Tibial artery (tissue), 4 donors: Measurements from ENCODE around the gene MYO5B.
A peak's percentile ranks its signal among the peaks of the same experiment; 100 is the strongest.

Experiments used
- DNase-seq, 2 donors: peaks; one replicate each; pipeline ENCODE4 v3.0.0-alpha.2; 2019
- H3K27ac ChIP-seq, 2 donors: fragments of 200-600 bp; sonication (generic) in 1 of 2; 1 replicate in 1 of 2; 2 replicates in 1 of 2; pipeline ENCODE4 v1.5.1; 2018 to 2019; ENCODE audit warnings: mild to moderate bottlenecking in 1 of 2
- H3K27me3 ChIP-seq, 2 donors: fragments of 200-600 bp; sonication (generic) in 1 of 2; one replicate each; pipeline versions ENCODE4 v1.5.1 to v1.6.0; 2016 to 2019
- H3K36me3 ChIP-seq, 3 donors: fragments of 200-600 bp; sonication (generic) in 2 of 3; one replicate each; pipeline ENCODE4 v1.5.1; 2016 to 2019; ENCODE audit warnings: mild to moderate bottlenecking in 2 of 3
- H3K4me1 ChIP-seq, 4 donors: fragments of 200-600 bp; sonication (generic) in 2 of 4; 1 replicate in 3 of 4; 2 replicates in 1 of 4; pipeline ENCODE4 v1.5.1; 2016 to 2019
- H3K4me3 ChIP-seq, 2 donors: fragments of 200-600 bp; sonication (generic) in 1 of 2; 1 replicate in 1 of 2; 2 replicates in 1 of 2; pipeline ENCODE4 v1.5.1; 2018 to 2019; ENCODE audit warnings: mild to moderate bottlenecking in 2 of 2
- H3K9me3 ChIP-seq, 3 donors: fragments of 200-600 bp; sonication (generic) in 1 of 3; one replicate each; pipeline ENCODE4 v1.5.1; 2016 to 2019
- intact Hi-C: fragments of 100-400 bp; cut with DNase I; formaldehyde crosslinking; loops from one replicate; pipeline ENCODE4 v1.15.0; 2023; ENCODE audit warnings: low total_unique reads
- TF ChIP-seq, protein P1 (sequence below), 2 experiments: fragments of 200-600 bp in 1 of 2; fragments of 450-650 bp in 1 of 2; IDR thresholded peaks; one replicate each; pipeline ENCODE4 v1.5.1; 2017 to 2019; ENCODE audit warnings: antibody characterized with exemption in 2 of 2, mild to moderate bottlenecking in 1 of 2, moderate library complexity in 1 of 2

MYO5B gene

GRCh38 chr18:49901862-49902340 lies 293.0 kb downstream of the MYO5B start:
- no peak overlapping the region for H3K27ac ChIP-seq
- H3K4me1 ChIP-seq, result no peaks in the 10 kb centered on the region
- no peaks in the 10 kb centered on the region for H3K27me3 ChIP-seq
- H3K9me3 ChIP-seq, result no peaks in the 10 kb centered on the region
- intact Hi-C loops, result no loop called here
- no peak overlapping the region for H3K4me3 ChIP-seq
- TF ChIP-seq, protein P1, sequence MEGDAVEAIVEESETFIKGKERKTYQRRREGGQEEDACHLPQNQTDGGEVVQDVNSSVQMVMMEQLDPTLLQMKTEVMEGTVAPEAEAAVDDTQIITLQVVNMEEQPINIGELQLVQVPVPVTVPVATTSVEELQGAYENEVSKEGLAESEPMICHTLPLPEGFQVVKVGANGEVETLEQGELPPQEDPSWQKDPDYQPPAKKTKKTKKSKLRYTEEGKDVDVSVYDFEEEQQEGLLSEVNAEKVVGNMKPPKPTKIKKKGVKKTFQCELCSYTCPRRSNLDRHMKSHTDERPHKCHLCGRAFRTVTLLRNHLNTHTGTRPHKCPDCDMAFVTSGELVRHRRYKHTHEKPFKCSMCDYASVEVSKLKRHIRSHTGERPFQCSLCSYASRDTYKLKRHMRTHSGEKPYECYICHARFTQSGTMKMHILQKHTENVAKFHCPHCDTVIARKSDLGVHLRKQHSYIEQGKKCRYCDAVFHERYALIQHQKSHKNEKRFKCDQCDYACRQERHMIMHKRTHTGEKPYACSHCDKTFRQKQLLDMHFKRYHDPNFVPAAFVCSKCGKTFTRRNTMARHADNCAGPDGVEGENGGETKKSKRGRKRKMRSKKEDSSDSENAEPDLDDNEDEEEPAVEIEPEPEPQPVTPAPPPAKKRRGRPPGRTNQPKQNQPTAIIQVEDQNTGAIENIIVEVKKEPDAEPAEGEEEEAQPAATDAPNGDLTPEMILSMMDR (IDR thresholded peaks at IDR 0.05), result no peak
- peaks cover 0 to 27% (median 0%) of the 10 kb centered on the region in 3 donors for H3K36me3 ChIP-seq
- no peak for DNase-seq

DNA sequence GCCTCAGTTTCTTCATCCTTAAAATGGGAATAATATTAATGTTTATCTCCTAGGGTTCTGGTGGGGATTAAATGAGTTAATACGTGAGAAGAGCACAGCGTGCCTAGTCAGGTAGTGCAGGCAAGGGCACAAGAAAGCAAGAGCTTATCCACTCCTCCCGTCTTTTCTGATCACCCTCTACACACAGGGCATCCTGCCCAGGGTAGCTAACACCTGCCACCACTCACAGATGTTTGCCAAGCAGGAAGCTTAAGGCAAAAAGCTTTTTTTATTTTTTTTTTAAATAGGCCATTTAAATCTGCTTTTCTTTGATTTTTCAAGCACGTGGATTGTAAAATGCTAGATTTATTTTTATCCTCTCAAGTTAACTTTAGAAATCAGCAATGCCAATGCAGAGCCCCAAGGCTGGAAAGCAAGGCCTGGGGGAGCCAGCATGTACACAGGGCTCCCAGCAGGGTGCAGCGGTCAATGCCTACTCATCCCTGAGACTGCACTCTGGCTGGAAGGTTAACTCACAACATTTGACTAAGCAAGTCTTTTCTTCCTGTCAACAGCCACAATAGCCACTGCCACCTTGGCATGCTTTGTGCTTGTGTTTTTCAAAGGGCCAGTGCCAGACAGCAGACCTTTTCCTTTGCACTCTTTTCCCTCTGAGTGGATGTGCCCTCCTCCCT lies 295.2 kb downstream of the MYO5B start:
- TF ChIP-seq, protein P1 (IDR thresholded peaks at IDR 0.05), result no peak
- Histone ChIP-seq H3K4me1 (no peaks in the 10 kb centered on the region), H3K4me3 (no peak overlapping the region), H3K27ac (no peak overlapping the region), H3K27me3 (no peaks in the 10 kb centered on the region), H3K36me3 (peaks cover 0 to 26% (median 0%) of the 10 kb centered on the region in 3 donors), H3K9me3 (no peaks in the 10 kb centered on the region)
- intact Hi-C loops, result no loop called here
- DNase-seq, result no peak

- Histone ChIP-seq H3K27ac (no peak overlapping the region), H3K4me3 (no peak overlapping the region), H3K27me3 (no peaks in the 10 kb centered on the region), H3K36me3 (peaks cover 0 to 24% (median 0%) of the 10 kb centered on the region in 3 donors), H3K9me3 (no peaks in the 10 kb centered on the region), H3K4me1 (no peaks in the 10 kb centered on the region)
- intact Hi-C loops, result no loop called here
- peak in 1 of 2 donors; percentile 36 for DNase-seq
- TF ChIP-seq, protein P1 (IDR thresholded peaks at IDR 0.05), result no peak
These were observed 296.5 kb downstream of the MYO5B start for GRCh38 chr18:49898421-49898820.

GRCh38 chr18:49894517-49895226 lies 300.3 kb downstream of the MYO5B start:
- TF ChIP-seq, protein P1 (IDR thresholded peaks at IDR 0.05), result no peak
- H3K27me3 ChIP-seq, result no peaks in the 10 kb centered on the region
- intact Hi-C loops, result no loop called here
- peaks cover 0 to 17% (median 0%) of the 10 kb centered on the region in 3 donors for H3K36me3 ChIP-seq
- H3K4me3 ChIP-seq, result no peak overlapping the region
- no peaks in the 10 kb centered on the region for H3K9me3 ChIP-seq
- no peaks in the 10 kb centered on the region for H3K4me1 ChIP-seq
- DNase-seq, result no peak
- no peak overlapping the region for H3K27ac ChIP-seq

GRCh38 chr18:49893036-49893435 lies 301.9 kb downstream of the MYO5B start:
- intact Hi-C loops, result no loop called here
- TF ChIP-seq, protein P1 (IDR thresholded peaks at IDR 0.05), result no peak
- no peak overlapping the region for H3K4me3 ChIP-seq
- no peaks in the 10 kb centered on the region for H3K9me3 ChIP-seq
- no peaks in the 10 kb centered on the region for H3K27me3 ChIP-seq
- no peaks in the 10 kb centered on the region for H3K4me1 ChIP-seq
- DNase-seq, result no peak
- peaks cover 0 to 17% (median 0%) of the 10 kb centered on the region in 3 donors for H3K36me3 ChIP-seq
- no peak overlapping the region for H3K27ac ChIP-seq
